ENCODE data around the gene DIP2B.
A peak's percentile ranks its signal among the peaks of the same experiment; 100 is the strongest.

DIP2B gene

GRCh38 chr12:50615145-50615906, 110.5 kb downstream of the DIP2B start:
- DNase-seq = no peak

GRCh38 chr12:50615907-50616296, 111.1 kb downstream of the DIP2B start:
- no peak for DNase-seq

- no peak for DNase-seq
These were observed 112.9 kb downstream of the DIP2B start for GRCh38 chr12:50617657-50618056.

- DNase-seq = no peak
These were observed 114.3 kb downstream of the DIP2B start for GRCh38 chr12:50618864-50619609.

GRCh38 chr12:50619610-50619958, 114.8 kb downstream of the DIP2B start:
- DNase-seq = no peak

GRCh38 chr12:50620109-50620977, 115.6 kb downstream of the DIP2B start:
- peak; percentile 38 for DNase-seq

- no peak for DNase-seq
These were observed 116.2 kb downstream of the DIP2B start for GRCh38 chr12:50620978-50621360.

- no peak for DNase-seq
These were observed 116.9 kb downstream of the DIP2B start for GRCh38 chr12:50621399-50622300.

GRCh38 chr12:50625029-50625925, 120.5 kb downstream of the DIP2B start:
- no peak for DNase-seq

GRCh38 chr12:50626026-50626425, 121.2 kb downstream of the DIP2B start:
- DNase-seq = no peak

GRCh38 chr12:50627491-50627890, 122.7 kb downstream of the DIP2B start:
- no peak for DNase-seq

GRCh38 chr12:50628394-50628793, 123.6 kb downstream of the DIP2B start:
- no peak for DNase-seq

- DNase-seq = no peak
These were observed 129.2 kb downstream of the DIP2B start for GRCh38 chr12:50633955-50634354.

- DNase-seq = no peak
These were observed 129.6 kb downstream of the DIP2B start for GRCh38 chr12:50634379-50634778.

GRCh38 chr12:50635364-50635763, 130.6 kb downstream of the DIP2B start:
- DNase-seq = no peak

- no peak for DNase-seq
These were observed 131.1 kb downstream of the DIP2B start for GRCh38 chr12:50635857-50636256.

- DNase-seq = no peak
These were observed 131.7 kb downstream of the DIP2B start for GRCh38 chr12:50636505-50636904.

- no peak for DNase-seq
These were observed 133.2 kb downstream of the DIP2B start for GRCh38 chr12:50637870-50638481.

GRCh38 chr12:50638482-50638880, 133.7 kb downstream of the DIP2B start:
- no peak for DNase-seq

- no peak for DNase-seq
These were observed 134.9 kb downstream of the DIP2B start for GRCh38 chr12:50639721-50640120.

Measured in right hindlimb (tissue), 1 donor.